ENCODE data around the gene COMMD10.
"Not testable (repeated sequence)": the region's sequence is repeated elsewhere in the genome, so short reads cannot be mapped to it uniquely, and the experiment has no call there.

COMMD10 gene

DNA sequence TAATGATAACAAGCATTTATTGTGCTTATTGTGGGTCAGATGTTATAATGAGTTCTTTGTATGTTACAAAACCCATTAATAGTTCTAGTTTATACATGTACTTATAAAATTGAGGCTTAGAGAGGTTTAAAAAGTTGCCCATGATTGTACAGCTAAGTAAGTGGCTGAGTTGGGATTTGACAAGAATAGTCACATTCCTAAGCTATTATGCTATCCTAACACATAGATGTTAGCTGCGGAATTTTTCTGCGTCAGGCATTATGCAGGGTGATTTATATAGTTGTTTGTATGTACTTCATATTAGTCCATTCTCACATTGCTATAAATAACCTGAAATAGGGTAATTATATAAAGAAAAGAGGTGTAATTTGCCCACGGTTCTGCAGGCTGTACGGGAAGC is 12.5 kb downstream of the COMMD10 start:
- no peak for DNase-seq (ENCODE audit: low read depth in 2 of 2)

DNA sequence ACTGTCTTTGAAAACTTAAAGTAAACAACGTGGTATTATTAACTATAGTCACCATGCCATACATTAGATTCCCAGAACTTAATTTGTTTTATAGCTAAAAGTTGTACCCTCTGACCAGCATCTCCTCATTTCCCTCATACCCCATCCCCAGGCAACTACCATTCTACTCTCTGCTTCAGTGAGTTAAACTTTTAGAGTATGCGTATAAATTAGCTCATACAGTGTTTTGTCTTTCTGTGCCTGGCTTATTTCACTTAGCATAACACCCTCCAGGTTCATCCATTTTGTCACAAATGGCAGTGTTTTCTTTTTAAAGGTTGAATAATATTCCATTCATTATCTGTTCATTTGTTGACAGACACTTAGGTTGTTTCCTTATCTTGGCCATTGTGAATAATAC is 14.2 kb downstream of the COMMD10 start:
- no peak for DNase-seq (ENCODE audit: low read depth in 2 of 2)

DNA sequence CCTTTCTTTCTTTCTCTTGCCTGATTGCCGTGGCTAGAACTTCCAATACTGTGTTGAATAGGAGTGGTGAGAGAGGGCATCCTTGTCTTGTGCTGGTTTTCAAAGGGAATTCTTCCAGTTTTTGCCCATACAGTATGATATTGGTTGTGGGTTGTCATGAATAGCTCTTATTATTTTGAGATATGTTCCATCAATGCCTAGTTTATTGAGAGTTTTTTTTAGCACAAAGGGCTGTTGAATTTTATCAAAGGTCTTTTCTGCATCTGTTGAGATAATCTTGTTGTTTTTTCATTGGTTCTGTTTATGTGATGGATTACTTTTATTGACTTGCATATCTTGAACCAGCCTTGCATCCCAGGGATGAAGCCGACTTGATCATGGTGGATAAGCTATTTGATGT is 20.1 kb downstream of the COMMD10 start:
- not testable (repeated sequence) for DNase-seq (ENCODE audit: low read depth in 2 of 2)

DNA sequence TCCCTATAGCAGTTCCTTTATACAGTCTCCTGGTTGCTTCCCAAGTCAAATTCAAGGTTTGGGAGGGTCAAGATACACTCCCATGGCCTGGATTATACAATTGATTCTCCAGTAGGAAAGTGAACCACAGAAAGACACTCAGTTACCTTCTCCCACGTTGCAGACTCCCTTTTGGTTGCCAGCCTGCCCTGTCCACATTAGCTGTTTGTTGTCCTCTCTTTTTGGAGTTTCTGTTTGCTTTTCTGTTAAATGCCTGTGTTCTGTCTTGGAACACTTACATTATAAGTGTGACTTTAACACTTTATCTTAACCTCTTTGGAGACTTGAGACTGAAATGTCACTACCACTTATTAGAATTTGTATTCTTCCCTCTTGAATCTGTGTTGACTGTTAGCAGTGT is 30.3 kb downstream of the COMMD10 start:
- no peak for DNase-seq (ENCODE audit: low read depth in 2 of 2)

DNA sequence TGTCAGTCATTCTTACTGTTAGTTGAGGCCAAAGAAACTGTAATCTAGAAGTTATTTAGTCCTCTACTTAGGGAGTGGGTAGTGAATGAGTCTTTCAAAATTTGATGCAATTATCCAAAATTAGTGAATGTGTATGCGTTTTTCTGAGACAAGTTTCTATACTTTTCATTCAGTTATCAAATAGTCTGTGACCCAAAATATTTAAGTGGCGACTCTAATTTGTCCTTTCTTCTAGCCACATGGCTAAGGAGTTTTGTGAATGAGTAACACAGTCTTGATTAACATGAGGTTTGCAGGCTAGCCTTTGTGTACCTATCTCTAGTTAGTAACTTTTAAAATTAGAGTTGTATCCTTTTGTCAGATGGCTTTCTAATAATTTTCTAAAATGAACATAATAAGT is 45.6 kb downstream of the COMMD10 start:
- DNase-seq (ENCODE audit: low read depth in 2 of 2): no peak

DNA sequence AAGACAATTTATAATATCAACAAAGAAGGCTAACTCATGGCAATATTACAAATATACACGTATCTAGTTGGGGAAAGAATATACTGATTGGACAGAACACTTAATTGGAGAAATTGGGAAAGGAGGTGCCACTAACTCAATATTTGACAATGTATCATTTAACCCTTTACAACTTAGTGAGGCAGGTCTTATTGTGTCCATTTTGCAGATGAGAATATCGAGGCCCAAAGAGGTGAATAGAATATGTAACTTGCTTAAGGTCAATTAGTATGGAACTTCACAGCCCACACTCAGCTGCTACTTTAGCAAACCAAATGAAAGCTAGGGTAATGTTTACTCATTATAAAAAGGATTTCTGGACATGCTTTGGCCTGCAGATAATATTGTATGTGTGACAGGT is 46.2 kb downstream of the COMMD10 start:
- DNase-seq (ENCODE audit: low read depth in 2 of 2): no peak

DNA sequence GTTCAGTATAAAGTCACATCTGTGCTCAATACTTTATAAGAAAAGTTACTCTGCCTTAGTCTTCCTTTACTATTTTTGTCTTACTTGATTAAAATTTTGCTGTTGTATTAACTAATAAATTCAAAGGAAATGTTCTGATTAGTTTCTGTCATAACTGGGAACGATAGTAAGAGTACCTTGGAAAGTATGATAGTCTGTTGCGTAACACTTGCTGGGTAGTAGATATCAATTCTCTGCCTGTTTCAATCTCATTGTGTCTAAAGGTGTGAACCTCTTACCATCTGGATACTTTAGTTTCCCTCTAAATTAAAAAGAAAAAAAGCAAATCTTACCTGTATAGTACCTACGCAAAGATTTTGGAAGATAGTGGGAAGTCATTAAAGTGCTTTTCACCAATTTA is 48.5 kb downstream of the COMMD10 start:
- DNase-seq (ENCODE audit: low read depth in 2 of 2): no peak

DNA sequence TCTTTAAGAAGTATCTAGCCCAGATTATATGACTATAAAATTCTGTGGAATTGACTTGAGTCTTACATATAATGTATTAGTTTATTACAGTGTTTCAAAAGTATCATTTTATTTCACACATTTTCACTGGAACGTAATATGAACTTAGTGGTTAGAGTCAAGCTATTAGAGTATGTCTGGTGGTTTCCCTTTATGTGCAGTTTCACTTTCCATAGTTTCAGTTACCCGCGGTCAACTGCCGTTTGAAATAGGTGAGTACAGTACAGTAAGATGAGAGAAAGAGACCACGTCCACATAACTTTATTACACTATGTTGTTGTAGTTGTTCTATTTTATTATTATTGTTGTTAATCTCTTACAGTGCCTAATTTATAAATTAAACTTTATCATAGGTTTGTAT is 50.5 kb downstream of the COMMD10 start:
- no peak for DNase-seq (ENCODE audit: low read depth in 2 of 2)

DNA sequence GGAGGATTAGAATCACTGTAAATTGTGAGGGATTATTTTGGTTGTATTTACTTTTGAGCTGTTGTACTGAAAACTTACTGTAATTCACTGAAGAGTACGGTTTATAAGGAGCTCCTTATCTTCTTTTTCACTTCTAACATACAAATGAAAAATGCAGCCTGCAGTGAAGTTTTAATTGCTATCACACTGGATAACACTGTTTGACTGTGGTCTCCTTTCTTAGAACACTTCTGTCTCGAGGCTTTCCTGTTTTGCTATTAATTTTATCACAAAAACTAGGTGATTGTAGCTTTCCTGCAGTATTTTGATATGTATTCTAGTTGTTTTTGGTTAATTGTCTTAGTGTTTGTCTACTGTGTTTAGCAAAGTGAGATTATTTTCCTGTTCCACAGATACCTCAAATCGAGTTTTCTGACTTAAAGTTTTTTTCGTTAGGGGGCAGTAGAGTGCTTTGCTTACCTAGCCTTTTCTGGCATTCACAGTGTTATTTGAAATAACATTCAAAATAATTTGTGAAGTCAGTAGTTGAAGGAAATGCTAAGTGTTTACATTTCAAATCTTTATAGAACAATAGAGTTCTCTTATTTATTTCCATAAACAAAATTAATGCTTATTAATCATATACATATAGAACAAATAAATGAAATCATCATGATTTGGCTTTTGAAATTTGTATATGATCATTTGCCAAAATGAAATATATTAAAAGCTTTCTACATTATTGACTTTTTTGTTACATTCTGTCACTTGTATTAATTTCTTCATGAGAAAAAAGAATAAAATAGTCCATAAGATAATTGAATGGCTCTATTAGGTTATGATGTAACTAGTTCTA is 52.9 kb downstream of the COMMD10 start:
- DNase-seq (ENCODE audit: low read depth in 2 of 2): no peak

DNA sequence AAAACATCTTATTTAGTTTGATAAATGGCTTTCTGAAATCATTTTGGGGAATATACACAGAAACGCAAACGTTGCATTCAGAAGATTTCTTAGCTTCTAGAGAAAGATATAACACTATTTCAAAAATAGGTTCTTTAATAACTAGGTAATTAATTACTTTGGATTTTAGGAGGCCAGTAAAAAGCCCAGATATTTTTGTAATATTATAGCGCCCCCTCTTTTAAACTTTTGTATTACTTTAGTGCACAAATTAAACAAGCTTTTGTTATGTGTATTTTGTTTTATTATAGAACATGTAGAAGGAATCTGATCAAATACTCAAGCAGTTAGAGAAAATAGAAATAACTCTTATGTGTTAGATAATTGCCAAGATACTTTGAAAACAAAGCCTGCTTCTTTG is 57.7 kb downstream of the COMMD10 start:
- DNase-seq (ENCODE audit: low read depth in 2 of 2): no peak

DNA sequence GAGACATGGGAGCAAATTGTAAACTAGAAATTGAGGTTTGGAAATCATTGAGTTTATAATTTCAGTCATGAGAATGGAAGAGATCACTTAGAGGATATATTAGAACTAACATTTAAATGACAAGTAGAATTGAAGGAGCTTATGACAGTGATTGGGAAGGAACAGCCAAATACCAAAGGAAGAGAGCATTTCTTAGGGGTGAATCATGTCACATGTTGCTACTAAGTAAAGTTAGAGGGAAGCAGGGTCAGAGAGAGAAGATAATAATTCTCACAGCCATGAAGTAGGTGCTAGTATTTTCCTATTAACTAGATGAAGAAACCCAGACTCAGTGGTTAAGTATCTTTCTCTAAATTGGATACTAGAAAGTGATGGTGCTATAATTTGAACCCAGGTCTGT is 59.3 kb downstream of the COMMD10 start:
- no peak for DNase-seq (ENCODE audit: low read depth in 2 of 2)

DNA sequence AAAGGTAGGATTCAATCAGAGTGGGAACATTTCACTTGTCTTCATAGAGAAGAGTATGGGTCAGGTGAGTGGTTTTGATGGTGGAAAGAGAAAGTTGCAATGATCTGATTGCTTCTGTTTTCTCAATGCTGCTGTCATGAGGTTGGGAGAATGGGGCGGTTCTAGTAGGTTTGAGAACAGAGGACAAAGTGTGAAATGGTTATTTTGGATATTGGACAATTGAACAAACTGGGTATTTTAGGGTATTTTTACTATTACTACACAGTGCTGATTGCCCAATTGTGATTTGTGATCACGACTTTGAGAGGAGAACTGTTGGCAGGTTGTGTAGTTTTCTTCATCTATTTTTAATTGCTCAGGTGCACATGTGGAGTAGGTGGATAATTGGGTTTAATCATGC is 60.2 kb downstream of the COMMD10 start:
- no peak for DNase-seq (ENCODE audit: low read depth in 2 of 2)

DNA sequence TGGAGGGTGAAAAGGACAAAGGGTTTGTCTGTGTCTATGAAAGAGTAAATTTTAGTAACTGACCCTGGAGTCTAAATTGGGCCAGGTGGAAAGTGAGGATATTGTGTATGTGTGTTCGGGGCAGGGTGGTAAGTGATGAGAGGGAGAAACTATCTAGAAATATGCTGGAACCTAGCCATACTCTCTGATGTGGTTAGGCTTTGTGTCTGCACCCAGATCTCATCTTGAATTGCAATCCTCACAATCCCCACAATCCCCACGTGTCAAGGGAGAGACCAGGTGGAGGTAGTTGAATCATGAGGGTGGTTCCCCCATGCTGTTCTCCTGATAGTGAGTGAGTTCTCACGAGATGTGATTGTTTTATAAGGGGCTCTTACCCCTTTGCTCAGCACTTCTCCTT is 60.6 kb downstream of the COMMD10 start:
- DNase-seq (ENCODE audit: low read depth in 2 of 2): no peak

DNA sequence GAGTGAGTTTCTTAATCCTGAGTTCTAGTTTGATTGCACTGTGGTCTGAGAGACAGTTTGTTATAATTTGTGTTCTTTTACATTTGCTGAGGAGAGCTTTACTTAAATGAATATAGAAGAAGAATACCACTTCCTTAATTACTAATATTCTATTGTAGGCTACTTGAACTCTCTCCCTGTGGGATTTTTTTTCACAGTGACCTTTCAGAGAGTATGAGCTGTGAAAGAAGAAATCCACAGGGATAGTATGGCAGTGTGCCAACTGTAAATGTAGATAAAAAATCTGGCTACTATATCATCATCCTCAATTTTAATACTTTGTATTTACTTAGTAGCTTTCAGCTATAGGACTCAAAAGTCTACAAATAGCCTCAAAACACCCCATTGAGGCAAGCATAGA is 67.3 kb downstream of the COMMD10 start:
- DNase-seq (ENCODE audit: low read depth in 2 of 2): no peak

DNA sequence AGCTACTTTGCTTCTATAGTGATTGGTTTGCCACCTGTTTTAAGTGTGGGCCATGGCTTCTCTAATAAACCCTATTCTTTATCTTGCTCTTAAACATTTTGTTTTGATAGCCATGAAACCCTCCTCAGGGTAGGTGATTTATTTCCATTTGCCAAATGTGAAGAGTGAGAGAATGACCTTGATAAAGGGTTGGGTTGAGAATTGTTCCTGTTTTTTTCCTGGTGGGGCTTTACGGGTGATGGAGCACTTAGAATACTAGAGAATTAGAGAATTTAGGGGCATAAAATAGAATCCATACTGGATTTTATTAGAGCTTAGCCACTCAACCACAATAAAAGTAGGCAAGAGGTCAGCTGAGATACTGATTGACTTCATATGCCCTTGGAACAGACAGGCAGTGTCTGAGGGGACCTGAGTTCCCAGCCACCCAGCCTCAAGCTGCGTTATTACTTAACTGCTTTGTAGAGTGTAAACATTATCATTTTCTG is 68.9 kb downstream of the COMMD10 start:
- DNase-seq (ENCODE audit: low read depth in 2 of 2): no peak

DNA sequence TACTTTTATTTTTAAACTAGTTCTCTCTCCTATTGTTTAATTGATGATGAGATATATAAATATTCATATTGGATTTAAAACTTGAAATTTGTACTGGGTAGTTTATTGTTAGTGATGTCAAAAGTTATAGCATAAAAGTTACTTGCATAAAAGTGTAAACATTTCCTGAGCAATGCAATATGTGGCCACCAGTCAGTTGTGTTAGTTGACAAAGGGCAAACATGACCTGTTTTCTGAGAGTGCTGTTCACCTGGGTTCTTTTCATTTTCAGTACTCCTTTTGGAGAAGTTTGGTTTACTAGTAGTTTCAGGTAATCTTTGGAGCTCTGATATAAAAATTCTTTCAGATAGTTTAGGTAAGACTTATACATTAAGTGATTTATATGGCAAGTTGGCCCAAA is 69.4 kb downstream of the COMMD10 start:
- DNase-seq (ENCODE audit: low read depth in 2 of 2): no peak

DNA sequence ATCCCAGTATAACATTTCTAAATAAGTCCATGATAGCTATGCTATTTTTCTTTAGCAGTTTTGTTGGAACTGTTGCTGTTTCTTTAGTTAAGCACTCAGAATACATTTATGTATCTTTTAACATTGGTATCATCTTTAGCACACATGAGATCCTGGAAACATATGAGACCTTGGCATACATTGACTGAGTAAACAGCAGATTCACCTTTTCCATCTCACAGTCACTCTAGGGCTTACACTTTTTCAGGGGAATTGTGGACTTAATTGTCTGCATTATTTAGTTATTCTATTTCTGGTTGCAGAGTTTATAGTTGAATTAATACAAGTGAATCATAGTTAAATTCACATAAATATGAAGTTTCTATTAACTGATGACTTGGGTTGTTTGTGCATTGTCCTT is 70.1 kb downstream of the COMMD10 start:
- DNase-seq (ENCODE audit: low read depth in 2 of 2): no peak

DNA sequence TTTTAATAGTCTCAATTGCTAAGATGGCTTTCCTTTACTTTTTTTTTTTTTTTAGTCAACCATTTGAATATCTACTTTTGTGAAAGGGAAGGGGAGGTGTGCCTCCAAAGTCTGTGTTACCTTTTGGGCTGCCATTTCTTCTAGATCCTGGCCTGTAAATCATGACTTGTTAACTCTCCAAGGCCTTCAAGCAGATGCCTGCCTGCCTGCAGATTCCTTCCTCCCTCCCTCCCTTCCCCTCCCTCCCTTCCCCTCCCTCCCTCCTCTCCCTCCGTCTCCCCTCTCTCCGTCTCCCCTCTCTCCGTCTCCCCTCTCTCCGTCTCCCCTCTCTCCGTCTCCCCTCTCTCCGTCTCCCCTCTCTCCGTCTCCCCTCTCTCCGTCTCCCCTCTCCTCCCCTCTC is 73.1 kb downstream of the COMMD10 start:
- no peak for DNase-seq (ENCODE audit: low read depth in 2 of 2)

DNA sequence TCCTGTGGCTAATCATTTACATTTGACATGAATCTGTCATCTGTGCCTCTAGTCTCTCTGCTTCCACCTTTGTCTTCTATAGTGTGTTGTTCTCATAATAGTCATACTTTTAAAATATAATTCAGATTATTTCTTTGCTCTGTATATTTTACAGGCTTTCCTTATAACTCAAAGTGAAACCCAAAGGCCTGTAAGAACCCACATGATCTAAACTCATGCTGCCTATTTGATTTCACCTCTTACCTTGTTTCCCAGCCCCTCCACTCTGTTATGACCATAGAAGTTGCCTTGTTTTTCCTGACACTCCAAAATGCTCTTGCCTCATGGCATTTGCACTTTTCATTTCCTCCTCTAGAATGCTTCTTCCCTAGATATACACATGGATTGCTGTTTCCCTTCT is 74.2 kb downstream of the COMMD10 start:
- no peak for DNase-seq (ENCODE audit: low read depth in 2 of 2)

DNA sequence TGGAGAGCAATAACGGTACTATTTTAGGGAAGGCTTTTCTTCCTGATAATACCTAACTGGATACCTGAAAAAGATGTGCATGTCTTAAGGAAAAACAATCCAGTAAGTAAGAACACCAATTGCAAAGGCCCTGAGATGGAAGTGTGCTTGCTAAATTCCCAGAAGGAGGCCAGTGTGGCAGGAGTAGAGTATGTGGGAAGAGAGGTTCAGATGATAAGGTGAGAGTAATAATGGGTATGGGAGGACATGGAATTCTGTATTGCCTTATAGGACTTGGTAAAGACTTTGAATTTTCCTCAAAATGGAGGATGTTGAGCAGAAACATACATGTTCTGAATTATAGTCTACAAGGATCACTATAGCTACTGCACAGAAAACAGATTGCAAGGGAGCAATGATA is 89.3 kb downstream of the COMMD10 start:
- no peak for DNase-seq (ENCODE audit: low read depth in 2 of 2)

DNA sequence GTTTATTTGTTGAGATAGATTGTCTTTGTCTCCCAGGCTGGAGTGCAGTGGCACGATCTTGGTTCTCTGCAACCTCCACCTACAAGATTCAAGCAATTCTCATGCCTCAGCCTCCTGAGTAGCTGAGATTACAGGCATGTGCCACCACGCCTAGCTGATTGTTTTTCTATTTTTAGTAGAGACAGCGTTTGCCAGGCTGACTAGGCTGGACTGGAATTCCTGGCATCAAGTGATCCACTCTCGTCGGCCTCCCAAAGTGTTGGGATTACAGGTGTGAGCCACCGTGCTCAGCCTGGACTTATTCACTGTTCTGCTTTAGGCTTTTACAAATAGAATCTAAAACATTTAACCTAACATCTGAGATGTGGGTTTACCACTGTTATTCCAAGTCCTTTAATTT is 91.3 kb downstream of the COMMD10 start:
- no peak for DNase-seq (ENCODE audit: low read depth in 2 of 2)

DNA sequence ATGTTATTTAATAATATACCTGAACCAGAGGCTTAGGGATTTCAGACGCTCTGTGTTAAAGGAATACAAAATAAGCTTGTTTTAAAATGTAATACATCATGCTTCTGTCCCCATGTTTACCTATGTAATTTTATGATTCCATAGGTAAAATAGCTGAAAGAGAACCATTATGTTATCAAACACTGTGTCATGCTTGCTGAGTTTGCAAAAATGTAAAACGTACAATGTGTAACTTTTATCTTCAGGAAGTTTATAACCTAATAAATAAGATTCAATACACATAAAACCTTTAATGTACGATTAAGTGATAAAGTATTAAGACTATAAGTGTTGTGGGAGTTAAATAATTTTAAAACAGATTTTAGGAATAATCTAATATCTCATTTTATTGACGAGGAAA is 94.1 kb downstream of the COMMD10 start:
- no peak for DNase-seq (ENCODE audit: low read depth in 2 of 2)

DNA sequence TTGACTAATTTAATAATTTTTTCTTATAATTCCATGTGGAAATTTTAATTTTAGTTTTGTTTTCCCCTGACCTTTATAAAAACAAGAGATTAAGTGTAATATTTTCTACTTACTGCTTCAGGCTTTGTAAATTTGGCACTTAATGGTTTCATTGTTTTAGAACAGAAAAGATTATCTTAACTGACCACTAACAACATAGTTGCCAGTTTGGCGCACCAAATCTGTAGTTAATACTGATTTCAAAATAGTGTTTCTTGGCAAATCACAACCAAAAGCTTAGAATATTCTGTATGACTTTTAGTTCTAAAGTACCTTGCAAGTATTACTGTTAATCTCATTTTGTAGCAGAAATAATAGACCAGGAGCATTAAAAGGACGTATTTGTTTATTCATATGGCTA is 124.3 kb downstream of the COMMD10 start:
- no peak for DNase-seq (ENCODE audit: low read depth in 2 of 2)

DNA sequence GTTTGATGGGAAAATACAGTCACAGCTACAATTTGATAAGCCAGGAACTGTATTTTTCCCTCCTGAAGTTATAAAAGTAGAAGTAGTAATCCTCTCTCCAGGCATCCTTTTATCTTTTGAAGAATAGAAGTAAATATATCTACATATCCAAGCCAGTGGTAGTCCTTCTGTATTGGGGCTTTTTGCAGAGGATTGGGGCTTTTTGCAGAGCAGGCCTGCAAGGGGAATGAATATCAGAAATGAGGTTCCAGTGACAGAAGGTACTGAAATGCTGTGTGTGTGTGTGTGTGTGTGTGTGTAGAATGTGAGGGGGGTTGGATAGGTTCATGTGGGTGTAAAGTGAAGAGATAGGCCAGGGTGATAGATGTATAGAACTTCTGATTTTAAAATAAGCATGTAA is 127.4 kb downstream of the COMMD10 start:
- no peak for DNase-seq (ENCODE audit: low read depth in 2 of 2)

All from stimulated activated CD8-positive, alpha-beta memory T cell treated with anti-CD3 and anti-CD28 coated beads, Interleukin-2, amount 100 ng/mL, for 1 hour (primary cell).